ENCODE measurements around the gene BRPF1.

The BRPF1 gene

DNA sequence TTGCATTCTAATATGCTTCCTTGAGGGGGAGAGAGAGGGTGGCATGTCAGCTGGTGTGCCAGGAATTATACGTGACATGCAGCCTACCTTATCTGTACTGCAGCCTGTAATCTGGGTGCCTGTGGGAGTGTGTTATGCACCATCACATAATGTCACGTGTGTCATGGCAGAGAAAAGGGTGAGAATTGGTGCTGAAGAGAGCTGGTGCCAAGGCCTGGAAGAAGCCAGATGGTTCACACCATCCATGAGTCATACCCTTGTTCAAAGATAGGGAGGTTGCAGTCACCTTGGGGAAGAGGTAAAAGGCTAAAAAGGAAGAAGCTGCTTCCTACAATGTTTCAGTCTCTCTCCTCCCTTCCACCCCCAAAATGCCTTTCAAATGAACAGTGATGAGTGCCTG, 5.3 kb downstream of the BRPF1 start:
- no peak for DNase-seq (ENCODE audit: low read depth)

DNA sequence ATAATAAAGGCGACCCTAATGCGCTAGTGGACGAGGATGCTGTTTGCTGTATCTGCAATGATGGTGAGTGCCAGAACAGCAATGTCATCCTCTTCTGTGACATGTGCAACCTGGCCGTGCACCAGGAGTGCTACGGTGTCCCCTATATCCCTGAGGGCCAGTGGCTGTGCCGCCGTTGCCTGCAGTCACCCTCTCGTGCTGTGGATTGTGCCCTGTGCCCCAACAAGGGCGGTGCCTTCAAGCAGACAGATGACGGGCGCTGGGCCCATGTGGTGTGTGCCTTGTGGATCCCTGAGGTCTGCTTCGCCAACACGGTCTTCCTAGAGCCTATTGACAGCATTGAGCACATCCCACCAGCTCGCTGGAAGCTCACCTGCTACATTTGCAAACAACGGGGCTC, 7.6 kb downstream of the BRPF1 start:
- no peak for DNase-seq (ENCODE audit: low read depth)

DNA sequence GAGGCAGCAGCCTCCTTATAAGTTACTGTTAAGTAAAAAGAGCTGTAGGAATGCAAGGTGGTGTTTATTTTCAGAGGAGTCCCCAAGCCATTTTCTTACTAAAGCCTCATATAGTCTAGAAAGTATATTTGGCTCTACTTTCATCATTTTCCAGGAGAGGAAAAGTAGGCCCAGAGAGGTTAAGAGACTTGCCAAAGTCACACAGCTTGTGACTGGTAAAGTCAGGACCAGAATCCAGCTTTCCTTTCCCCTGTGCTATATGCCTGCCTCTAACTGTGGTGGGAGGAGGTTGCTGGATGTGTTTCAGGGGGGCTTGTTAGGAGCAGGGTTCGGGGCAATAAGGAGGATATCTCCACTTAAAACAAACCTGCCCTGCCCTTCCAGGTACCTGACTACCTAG, 11.0 kb downstream of the BRPF1 start:
- no peak for DNase-seq (ENCODE audit: low read depth)

DNA sequence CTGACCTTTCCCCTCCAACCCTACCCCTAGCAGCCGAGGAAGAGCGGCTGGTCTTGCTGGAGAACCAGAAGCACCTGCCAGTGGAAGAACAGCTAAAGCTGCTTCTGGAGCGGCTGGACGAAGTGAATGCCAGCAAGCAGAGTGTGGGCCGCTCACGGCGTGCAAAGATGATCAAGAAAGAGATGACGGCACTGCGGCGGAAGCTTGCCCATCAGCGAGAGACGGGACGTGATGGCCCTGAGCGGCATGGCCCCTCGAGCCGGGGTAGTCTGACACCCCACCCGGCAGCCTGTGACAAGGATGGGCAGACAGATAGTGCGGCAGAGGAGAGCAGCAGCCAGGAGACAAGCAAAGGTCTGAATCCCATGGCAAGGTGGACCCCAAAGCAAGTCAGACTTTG, 12.0 kb downstream of the BRPF1 start:
- no peak for DNase-seq (ENCODE audit: low read depth)

DNA sequence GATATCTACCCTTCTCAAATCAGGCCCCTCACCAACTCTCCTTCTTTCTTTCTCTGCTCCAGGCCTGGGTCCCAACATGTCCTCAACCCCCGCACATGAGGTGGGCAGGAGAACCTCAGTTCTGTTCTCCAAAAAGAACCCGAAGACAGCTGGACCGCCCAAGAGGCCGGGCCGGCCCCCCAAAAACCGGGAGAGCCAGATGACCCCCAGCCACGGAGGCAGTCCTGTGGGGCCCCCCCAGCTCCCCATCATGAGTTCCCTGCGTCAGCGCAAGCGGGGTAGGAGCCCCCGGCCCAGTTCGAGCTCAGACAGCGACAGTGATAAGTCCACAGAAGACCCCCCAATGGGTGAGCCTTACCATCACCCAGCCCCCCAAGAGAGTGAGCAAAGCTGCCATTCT, 12.6 kb downstream of the BRPF1 start:
- no peak for DNase-seq (ENCODE audit: low read depth)

DNA sequence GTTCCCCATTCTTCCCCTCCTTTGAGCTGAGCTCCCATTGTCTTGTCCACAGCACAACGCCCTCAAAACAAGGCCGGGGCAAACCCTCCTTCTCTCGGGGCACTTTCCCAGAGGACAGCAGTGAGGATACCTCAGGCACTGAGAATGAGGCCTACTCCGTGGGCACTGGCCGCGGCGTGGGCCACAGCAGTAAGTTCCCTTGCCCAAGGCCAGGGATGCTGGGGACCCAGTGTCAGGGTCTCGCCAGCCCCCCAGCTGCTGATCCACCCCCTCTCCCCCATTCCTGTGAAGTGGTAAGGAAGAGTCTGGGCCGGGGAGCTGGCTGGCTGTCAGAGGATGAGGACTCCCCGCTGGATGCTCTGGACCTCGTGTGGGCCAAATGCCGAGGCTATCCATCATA, 14.0 kb downstream of the BRPF1 start:
- DNase-seq (ENCODE audit: low read depth): no peak

DNA sequence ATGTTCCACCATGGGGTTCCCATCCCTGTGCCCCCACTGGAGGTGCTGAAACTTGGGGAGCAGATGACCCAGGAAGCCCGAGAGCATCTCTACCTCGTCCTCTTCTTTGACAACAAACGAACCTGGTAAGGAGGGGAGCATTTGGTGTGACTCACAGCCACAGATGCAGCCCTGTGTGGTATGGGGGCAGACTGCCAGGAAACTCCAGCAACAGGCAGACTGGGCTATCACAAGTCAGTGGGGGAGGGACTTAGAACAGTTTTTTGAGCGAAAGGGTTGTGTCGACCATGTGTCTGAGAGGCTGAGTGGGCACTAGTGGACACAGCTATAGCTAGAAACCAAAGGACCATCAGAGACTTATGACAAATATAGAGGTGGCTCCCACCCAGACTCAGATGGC, 14.8 kb downstream of the BRPF1 start:
- peak; percentile 68 for DNase-seq (ENCODE audit: low read depth)

DNA sequence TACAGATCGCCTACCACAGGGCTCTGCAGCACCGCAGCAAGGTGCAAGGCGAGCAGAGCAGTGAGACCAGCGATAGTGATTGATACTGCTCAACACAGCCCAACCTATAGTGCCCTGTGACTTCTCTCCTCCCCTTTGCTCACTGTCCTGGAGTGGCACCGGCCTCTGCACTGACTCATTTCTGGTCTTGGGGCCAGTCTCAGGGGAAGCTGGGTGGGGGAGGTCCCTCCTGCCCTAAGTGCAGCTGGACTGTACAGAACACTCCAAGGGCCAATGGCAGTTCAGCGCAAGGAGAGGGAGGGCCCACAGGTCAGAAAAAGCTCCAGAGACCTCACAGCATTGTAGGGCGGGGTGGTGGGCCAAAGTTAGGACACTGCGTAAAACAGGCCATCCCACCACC, 15.7 kb downstream of the BRPF1 start:
- no peak for DNase-seq (ENCODE audit: low read depth)

DNA sequence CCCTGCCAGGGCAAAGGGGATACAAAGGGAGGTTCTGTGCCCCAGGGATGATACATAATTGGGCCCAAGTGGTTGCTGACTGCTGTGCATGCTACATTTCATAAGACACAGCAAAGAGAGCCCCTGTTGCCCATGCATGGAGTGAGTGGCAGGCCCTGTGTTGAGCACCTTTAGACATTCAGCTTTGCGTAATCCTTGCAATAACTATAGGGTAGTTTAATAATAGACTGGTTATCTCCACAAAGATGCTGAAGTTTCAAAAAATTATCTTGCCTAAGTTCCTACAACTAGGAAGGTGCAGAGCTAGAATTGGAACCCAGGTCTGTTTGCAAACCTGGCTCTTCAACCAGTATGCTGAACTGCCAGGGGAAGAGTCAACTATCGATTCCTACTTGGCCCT, 16.5 kb downstream of the BRPF1 start:
- no peak for DNase-seq (ENCODE audit: low read depth)

DNA sequence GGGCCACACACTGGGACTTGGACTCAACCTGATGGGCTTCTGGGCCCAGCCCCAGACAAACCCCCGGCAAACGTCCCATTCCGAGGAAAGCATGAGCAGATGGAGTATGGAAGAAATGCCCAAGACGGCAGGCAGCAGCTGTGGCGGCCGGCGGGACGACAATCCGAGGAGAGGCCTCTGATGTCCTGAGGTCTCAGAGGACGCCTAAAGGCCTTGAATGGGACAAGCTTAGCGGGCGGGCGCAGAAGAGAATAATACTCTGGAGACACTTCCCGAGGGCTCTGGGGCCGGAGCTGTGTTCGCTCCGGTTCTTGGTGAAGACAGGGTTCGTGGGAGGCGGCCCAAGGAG, 17.7 kb downstream of the BRPF1 start:
- no peak for DNase-seq (ENCODE audit: low read depth)

DNA sequence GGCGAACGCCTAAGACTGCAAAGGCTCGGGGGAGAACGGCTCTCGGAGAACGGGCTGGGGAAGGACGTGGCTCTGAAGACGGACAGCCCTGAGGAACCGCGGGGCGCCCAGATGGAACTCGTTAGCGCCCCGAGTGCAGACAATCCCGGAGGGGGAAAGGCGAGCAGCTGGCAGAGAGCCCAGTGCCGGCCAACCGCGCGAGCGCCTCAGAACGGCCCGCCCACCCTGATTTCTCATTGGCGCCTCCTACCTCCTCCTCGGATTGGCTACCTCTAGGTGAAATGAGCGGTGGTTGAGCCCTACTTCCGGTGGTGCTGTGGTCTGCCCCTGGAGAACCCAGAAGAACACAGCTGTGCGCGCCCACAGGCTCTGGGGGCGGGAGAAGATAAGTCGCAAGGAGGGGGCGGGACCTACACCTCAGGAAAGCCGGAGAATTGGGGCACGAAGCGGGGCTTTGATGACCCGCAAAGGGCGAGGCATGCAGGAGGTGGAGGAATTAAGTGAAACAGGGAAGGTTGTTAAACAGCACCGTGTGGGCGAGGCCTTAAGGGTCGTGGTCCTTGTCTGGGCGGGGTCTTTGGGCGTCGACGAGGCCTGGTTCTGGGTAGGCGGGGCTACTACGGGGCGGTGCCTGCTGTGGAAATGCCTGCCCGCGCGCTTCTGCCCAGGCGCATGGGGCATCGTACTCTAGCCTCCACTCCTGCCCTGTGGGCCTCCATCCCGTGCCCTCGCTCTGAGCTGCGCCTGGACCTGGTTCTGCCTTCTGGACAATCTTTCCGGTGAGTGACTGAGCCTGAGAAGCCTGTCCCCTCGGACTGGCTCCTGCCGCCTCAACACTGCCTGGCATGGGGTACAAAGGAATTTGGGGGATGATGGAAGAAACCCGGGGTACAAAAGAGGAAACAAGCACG, 18.4 kb downstream of the BRPF1 start, which contains the start of gene OGG1:
Gene OGG1, plus strand, starts transcription at position 308 of the 911 bp plus-strand sequence. Its CDS starts 335 bp downstream, at position 643.
- peak; percentile 93 for DNase-seq (ENCODE audit: low read depth)

DNA sequence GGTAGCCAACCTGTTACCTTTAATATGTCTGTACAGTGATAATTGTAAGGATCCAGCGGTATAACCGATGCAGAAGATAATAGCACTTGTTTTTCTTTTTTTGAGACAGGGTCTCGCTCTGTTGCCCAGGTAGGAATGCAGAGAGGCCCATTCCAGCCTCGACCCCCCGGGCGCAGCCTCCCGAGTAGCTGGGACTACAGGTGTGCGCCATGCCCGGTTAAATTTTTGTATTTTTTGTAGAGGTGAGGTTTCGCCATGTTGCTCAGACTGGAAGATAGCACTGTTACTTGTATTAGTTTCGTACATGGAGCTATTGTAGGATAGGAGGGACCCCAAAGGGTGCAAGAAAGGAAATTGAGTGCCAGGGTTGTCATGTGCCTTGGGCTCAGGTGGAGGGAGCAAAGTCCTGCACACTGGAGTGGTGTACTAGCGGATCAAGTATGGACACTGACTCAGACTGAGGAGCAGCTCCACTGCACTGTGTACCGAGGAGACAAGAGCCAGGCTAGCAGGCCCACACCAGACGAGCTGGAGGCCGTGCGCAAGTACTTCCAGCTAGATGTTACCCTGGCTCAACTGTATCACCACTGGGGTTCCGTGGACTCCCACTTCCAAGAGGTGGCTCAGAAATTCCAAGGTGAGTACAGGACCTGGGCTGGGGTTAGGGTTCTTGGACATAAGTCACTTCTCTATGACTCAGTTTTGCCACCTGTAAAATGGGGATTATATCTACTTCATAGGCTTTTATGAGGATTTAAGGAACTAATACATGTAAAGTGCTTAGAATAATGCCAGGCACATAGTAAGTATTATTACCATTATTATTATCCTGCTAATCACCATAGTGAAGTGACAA, 19.2 kb downstream of the BRPF1 start:
- DNase-seq (ENCODE audit: low read depth): no peak

DNA sequence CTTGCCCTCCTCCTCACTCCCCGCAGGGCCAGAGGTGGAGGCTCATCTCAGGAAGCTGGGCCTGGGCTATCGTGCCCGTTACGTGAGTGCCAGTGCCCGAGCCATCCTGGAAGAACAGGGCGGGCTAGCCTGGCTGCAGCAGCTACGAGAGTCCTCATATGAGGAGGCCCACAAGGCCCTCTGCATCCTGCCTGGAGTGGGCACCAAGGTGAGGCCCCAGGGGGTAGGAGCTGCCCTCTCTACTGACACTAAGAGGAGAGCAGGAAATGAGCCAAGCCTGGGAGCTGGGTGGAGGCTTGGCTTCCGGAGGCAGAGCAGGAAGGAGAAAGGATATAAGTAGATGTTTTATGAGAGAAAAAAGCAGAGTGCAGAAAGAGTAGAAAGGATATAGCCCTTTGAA, 23.1 kb downstream of the BRPF1 start:
- no peak for DNase-seq (ENCODE audit: low read depth)

DNA sequence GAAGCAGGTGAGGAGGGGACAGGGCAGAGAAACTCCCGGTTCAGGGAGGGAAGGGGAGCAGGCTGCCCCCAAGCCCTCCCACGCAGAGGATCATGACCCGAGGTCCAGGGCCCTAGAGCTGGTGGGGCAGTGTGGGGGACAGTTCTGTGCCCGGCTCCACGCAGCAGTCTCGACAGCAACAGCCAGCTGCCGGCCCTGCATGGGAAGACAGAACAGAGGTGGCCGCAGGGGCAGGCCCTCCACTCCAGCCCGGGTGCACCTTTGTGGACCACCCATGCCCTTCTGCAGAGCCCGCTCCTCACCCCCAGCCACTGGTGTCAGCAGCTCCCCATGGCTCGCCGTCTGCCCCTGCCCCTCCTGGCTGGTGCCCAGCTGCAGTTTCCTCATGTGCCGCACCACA, 25.9 kb downstream of the BRPF1 start:
- no peak for DNase-seq (ENCODE audit: low read depth)

DNA sequence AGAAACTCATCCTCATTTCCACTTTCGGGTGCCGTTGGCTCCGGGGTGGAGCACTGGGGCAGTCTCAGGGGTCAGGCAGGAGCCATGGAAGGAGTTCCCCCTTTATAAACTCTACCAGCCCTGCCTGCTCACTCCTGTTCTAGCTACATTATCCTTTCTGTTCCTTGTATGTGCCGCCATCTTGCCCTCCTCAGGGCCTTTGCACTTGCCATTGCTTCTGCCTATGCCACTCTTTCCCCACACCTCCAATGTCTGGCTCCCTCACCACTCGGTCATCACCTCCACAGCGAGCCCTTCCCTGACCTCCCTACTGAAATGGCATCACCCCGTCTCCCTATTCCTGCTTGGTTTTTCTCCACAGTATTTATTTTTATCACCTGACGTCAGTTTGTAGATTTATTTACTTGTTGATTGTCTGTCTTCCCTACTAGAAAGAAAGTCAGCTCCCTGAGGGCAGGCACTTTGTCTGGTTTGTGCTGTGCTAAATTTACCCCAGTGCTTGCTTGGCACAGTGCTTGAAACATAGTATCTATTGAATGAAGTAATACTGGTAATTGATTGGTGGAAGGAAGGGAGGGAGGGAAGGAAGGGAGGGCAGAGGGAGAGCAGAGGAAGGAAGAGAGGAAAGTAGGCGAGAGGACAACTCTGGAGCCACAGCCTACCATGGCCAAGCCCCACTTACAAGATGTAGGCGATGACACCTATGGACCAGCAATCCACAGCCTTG, 29.4 kb downstream of the BRPF1 start:
- no peak for DNase-seq (ENCODE audit: low read depth)

DNA sequence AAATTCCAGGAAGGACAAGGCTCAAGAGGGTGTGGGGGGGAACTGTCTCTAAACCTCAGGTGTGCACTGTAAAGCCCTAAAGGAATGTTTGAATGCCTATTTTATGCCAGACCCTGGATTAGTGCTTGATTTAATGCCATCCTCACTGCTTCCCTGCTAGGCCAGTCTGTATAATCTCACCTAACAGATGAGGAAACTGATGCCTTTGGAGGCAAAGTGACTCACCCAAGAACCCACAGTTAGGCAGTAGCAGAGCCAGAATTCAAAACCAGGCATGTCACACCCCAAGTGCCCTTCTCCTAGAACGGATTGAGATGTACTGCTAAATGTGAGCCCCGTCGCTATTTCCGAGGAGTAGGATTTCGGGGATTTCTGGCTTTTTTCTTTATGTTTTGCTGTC, 30.4 kb downstream of the BRPF1 start:
- DNase-seq (ENCODE audit: low read depth): no peak

DNA sequence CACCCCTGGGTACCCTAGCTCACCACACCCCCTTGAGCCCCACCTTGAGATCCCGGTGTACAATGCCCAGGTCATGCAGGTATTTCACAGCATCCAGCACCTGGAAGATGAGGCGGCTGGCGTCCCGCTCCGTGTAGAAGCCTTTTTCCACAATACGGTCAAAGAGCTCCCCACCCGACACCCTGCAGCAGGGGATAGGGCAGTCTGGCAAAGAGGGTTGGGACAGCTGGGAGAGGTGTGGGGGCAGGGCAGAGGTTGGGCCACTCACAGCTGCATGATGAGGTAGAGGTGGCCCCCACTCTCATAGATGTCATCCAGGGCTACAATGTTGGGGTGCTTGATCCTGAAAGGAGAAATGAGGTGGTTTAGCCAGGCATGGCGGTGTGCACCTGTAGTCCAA, 31.3 kb downstream of the BRPF1 start:
- no peak for DNase-seq (ENCODE audit: low read depth)

DNA sequence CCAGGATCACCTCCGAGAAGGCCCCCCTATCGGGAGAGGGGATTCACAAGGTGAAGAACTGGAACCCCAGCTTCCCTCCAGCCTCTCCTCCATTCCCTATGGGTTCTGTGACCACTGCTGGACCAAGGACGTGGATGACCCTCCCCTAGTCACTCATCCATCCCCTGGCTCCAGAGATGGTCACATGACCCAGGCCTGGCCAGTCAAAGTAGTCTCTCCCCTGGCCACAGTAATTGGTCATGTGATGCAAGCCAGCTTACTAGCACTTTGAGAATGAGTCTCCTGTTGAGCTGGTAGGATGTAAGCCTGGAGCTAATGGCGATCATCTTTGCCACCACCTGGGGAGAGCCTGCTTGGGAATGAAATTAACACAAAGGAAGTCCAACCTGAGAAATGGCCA, 34.3 kb downstream of the BRPF1 start:
- DNase-seq (ENCODE audit: low read depth): no peak

DNA sequence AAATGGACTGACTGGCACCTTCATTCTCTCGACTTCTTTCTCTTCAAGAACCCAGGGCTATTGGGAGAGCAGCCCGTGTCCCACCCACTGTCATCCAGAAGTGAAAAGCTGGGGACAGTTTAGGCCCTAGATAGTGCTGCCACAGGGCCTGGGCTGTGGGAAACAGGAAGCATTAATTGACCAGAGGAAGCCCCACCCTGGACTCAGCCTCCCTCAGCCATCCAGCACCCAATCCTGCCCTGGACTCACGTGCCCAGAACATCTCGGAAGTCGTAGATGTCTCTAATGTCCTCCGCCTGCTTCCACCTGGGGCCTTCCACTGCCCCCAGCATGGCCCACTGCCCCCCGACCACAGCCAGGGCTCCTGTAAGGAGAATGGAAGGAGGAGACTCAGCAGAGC, 35.9 kb downstream of the BRPF1 start:
- no peak for DNase-seq (ENCODE audit: low read depth)

DNA sequence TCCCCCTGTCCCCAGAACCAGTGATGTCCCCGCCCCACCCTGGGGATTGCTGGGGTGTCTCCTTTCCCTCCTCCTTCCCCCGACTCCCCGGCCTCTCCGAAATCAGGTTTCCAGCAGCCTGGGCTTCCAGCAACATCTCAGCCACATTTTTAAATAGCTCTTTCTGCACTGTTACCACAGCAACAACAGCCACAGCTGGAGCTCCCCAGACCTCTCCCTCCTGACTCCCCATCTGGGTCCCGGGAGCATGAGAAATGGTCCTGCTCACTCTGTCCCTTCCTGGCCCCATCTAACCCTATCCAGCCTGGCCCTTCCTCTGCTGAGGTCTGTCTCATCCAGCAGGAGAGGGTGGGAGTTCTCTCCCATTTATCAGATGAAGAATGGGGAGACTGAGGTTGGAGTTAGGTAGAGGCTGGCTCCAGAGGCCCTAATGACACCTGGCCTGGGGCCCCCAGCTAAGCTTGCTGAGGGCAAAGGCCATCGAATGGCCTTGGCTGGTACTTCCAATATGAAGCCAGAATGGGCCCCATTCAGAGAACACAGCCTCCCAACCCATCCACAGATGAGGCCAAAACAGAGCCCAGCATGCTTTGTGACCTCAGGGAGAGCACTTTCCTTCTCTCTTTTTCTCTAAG, 36.7 kb downstream of the BRPF1 start:
- DNase-seq (ENCODE audit: low read depth): no peak

DNA sequence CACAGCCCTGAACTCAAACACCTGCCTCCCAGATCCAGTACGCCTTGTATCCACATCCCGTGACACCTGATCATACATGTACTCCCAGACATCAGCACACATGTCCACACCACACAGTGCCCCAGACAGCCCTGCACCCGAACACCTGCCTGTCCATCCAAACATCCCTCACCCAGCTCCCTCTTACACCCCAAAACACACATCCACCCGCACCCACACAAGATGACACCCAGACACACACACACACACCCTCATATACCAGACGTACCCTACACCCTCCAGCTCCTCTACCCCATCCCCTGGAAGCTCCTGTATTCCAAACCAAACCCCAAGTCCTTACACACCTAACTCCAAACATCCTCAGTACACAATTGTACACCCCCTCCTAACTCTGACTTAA, 37.5 kb downstream of the BRPF1 start:
- DNase-seq (ENCODE audit: low read depth): no peak

Data from HS-5 (cell line).